GM12878 (cell line): Measurements from ENCODE around the gene ZMIZ2. TPM values are rescaled to one million over a fixed set of nuclear protein-coding genes. Genes with fewer than 3 reads are reported as not detected.

Source experiments
- ATAC-seq: fragments of 200-7000 bp; cut with Tn5 transposase; 3 replicates; pipeline ENCODE4 v1.9.1; 2020; ENCODE audit warnings: mild to moderate bottlenecking, moderate library complexity
- BruUV-seq: library from RNA; stranded (reverse); fragments of 400-500 nt; replicated peaks from 2 replicates; lab custom pipeline; 2021; lab: Mats Ljungman, UMichigan
- CTCF ChIA-PET: fragments of 300-600 bp; sonication (Branson Sonifier 250); formaldehyde crosslinking; extraction: SDS; loops from one replicate; lab custom pipeline; 2021; ENCODE audit warnings: inconsistent platforms; lab: Yijun Ruan, JAX
- POLR2A ChIA-PET: fragments of 350-600 bp; formaldehyde crosslinking; extraction: SDS; loops from one replicate; lab custom pipeline; 2021; ENCODE audit warnings: inconsistent platforms; lab: Charles Lee
- RAD21 ChIA-PET: fragments of 300-600 bp; sonication (Branson Sonifier 250); formaldehyde crosslinking; loops from one replicate; lab custom pipeline; 2023; ENCODE audit warnings: antibody characterized with exemption; ENCODE audit not compliant: unreplicated experiment; lab: Charles Lee
- SMC1A ChIA-PET: fragments of 300-600 bp; sonication (Branson Sonifier 250); formaldehyde crosslinking; loops from one replicate; lab custom pipeline; 2023; ENCODE audit not compliant: unreplicated experiment, uncharacterized antibody; lab: Charles Lee
- DNase-seq: peaks from one replicate; pipeline ENCODE4 v3.0.0-alpha.2; 2011; ENCODE audit warnings: low read depth, low spot score
- FAIRE-seq: peaks from 3 replicates; lab custom pipeline; 2011; peaks lifted over from hg19 to GRCh38; lab: Jason Lieb, UNC
- H2AFZ ChIP-seq: 2 replicates; pipeline ENCODE4 v1.6.0; 2011; ENCODE audit warnings: low read depth, low read length, control low read depth; ENCODE audit not compliant: control insufficient read depth
- H3K27ac ChIP-seq: 2 replicates; pipeline ENCODE4 v1.5.1; 2011; ENCODE audit warnings: control low read depth; ENCODE audit not compliant: control insufficient read depth, insufficient read depth
- H3K27me3 ChIP-seq, 2 experiments: replicated peaks in 1 of 2; 2 replicates each; pipeline versions ENCODE4 v1.6.0 to v1.6.1; 2011; ENCODE audit warnings: low read length in 1 of 2; ENCODE audit not compliant: control insufficient read depth in 2 of 2, insufficient read depth in 2 of 2
- H3K36me3 ChIP-seq, 2 experiments: 2 replicates each; pipeline ENCODE4 v1.5.1; 2011; ENCODE audit warnings: low read length in 1 of 2; ENCODE audit not compliant: control insufficient read depth in 2 of 2, insufficient read depth in 2 of 2
- H3K4me1 ChIP-seq: 2 replicates; pipeline ENCODE4 v1.6.1; 2011; ENCODE audit warnings: mild to moderate bottlenecking, low read length, moderate library complexity, mixed read lengths; ENCODE audit not compliant: control insufficient read depth, insufficient read depth
- H3K4me2 ChIP-seq: 2 replicates; pipeline ENCODE4 v1.6.0; 2011; ENCODE audit warnings: control low read depth; ENCODE audit not compliant: control insufficient read depth, insufficient read depth
- H3K4me3 ChIP-seq: fragments of 200-600 bp; sonication (generic); 2 replicates; pipeline ENCODE4 v1.5.1; 2016
- H3K79me2 ChIP-seq: 2 replicates; pipeline ENCODE4 v1.6.0; 2011; ENCODE audit warnings: low read length; ENCODE audit not compliant: control insufficient read depth, insufficient read depth
- H3K9ac ChIP-seq: 2 replicates; pipeline ENCODE4 v1.8.0; 2011; ENCODE audit warnings: low read length, control low read depth, mixed read lengths; ENCODE audit not compliant: control insufficient read depth, insufficient read depth
- H3K9me3 ChIP-seq: replicated peaks from 3 replicates; pipeline ENCODE4 v1.5.1; 2011; ENCODE audit warnings: mild to moderate bottlenecking, low read length; ENCODE audit not compliant: control insufficient read depth, insufficient read depth
- H4K20me1 ChIP-seq: 2 replicates; pipeline ENCODE4 v1.6.0; 2011; ENCODE audit not compliant: control insufficient read depth, insufficient read depth
- BCL11A ChIP-seq: IDR thresholded peaks from 2 replicates; pipeline ENCODE4 v1.6.1; 2011; ENCODE audit warnings: low read depth, low read length
- CBX3 ChIP-seq: fragments of 200-600 bp; sonication (generic); IDR thresholded peaks from 2 replicates; pipeline ENCODE4 v1.6.1; 2016; ENCODE audit warnings: low read depth, borderline replicate concordance
- FOXM1 ChIP-seq: IDR thresholded peaks from 2 replicates; pipeline ENCODE4 v1.6.1; 2012; ENCODE audit warnings: low read depth, mild to moderate bottlenecking, inconsistent platforms, low read length, moderate library complexity
- GATAD2B ChIP-seq: fragments of 450-650 bp; conservative IDR thresholded peaks from 2 replicates; pipeline ENCODE4 v1.6.1; 2017; ENCODE audit warnings: low read depth, mild to moderate bottlenecking, moderate library complexity
- KLF5 ChIP-seq: fragments of 450-650 bp; IDR thresholded peaks from 2 replicates; pipeline ENCODE4 v1.6.1; 2014; ENCODE audit warnings: mild to moderate bottlenecking; ENCODE audit not compliant: partially characterized antibody
- MTA3 ChIP-seq: IDR thresholded peaks from 2 replicates; pipeline ENCODE4 v1.6.1; 2012; ENCODE audit warnings: low read length, inconsistent platforms, borderline replicate concordance
- MYB ChIP-seq: fragments of 150-350 bp; IDR thresholded peaks from 2 replicates; pipeline ENCODE4 v1.6.1; 2014; ENCODE audit warnings: mild to moderate bottlenecking, low read depth, low read length, borderline replicate concordance
- NBN ChIP-seq: fragments of 450-650 bp; IDR thresholded peaks from 2 replicates; pipeline ENCODE4 v1.6.1; 2016
- WGBS: methylation state at CpG from one replicate; pipeline ENCODE4 v1.1.6; 2016; ENCODE audit warnings: low lambda C conversion rate; ENCODE audit not compliant: insufficient replicate concordance, insufficient coverage; ENCODE audit errors: missing lambda C conversion rate; 5-methylcytosine and 5-hydroxymethylcytosine counted together
- in situ Hi-C: fragments of 300-500 bp; cut with MboI; formaldehyde crosslinking; loops from 9 replicates; pipeline ENCODE4 v1.14.3; 2018; ENCODE audit warnings: mixed read lengths
- intact Hi-C: fragments of 100-400 bp; cut with micrococcal nuclease; formaldehyde crosslinking; loops from one replicate; pipeline ENCODE4 v1.14.2; 2022; ENCODE audit not compliant: unreplicated experiment
- polyA plus RNA-seq, 11 experiments: library from polyadenylated mRNA; depleted of rRNA in 4 of 11; unstranded in 6 of 11; stranded (reverse) in 5 of 11; fragments of >200 nt; fragmentation: Nextera tagmentation in 4 of 11; fragmentation: Illumina TruSeq in 1 of 11; extraction: Ambion mirVana in 4 of 11; extraction: Trizol in 1 of 11; gene quantifications; 1 replicate in 1 of 11; 2 replicates in 10 of 11; pipeline versions ENCODE4 v1.2.1 to v1.2.3, GENCODE V29; 2011 to 2016; ENCODE audit warnings: inconsistent platforms in 2 of 11, missing spikeins in 2 of 11, low read depth in 1 of 11
- total RNA-seq, 4 experiments: library from RNA; depleted of rRNA in 3 of 4; stranded (reverse); fragments of >200 nt in 3 of 4; fragmentation: Illumina TruSeq in 1 of 4; extraction: Trizol in 1 of 4; gene quantifications; 2 replicates each; pipeline versions ENCODE4 v1.2.1 to v1.2.3, GENCODE V29; 2013 to 2021

The ZMIZ2 gene
- total and polyA plus RNA-seq, 10 of the 15 experiments (the other 5 are each of a cell fraction or from before 2014, with no cell fraction given): 0.71 to 158 (median 17.0) TPM

- Histone ChIP-seq H2AFZ (no peak overlapping the region), H3K4me3 (no peak overlapping the region), H3K4me2 (no peak overlapping the region), H3K9me3 (no peaks in the 10 kb centered on the region), H3K9ac (no peak overlapping the region), H4K20me1 (peaks cover 6% of the 10 kb centered on the region; the same call in 1 of the 2 replicates), H3K79me2 (peaks cover 65% of the 10 kb centered on the region), H3K27ac (peak overlapping the region; percentile 40; the same call in 1 of the 2 replicates), H3K4me1 (peaks cover 31% of the 10 kb centered on the region), H3K36me3 (peaks cover 14 to 16% of the 10 kb centered on the region in 2 experiments), H3K27me3 (no peaks in the 10 kb centered on the region)
- intact Hi-C loops: loop anchor here (5.0 kb wide), 2 partner anchors 92 to 168 kb away; partner anchors contain the start of gene H2AZ2
- DNase-seq (no peak), ATAC-seq (no peak), FAIRE-seq (no peak)
- RAD21 ChIA-PET: interaction anchor here (6.0 kb wide), 1 partner anchor 14 kb away, joined by 40 read pairs; no protein-coding TSS in a partner anchor
- whole genome bisulfite sequencing: 59% methylated on average over 11 of the region's 11 CpGs
- POLR2A ChIA-PET: no interaction called here
- BruUV-seq: no TSS peak
- TF ChIP-seq KLF5 (no peak), CBX3 (no peak), GATAD2B (no peak), MYB (no peak), NBN (no peak), MTA3 (no peak), BCL11A (no peak), FOXM1 (no peak)
- in situ Hi-C loops: no loop called here
- CTCF ChIA-PET: no interaction called here
- SMC1A ChIA-PET: no interaction called here
Observed at GRCh38 chr7:44754802-44755697, 6.4 kb downstream of the ZMIZ2 start.
